Fibroblast of villous mesenchyme (primary cell): ENCODE results near the gene PSAPL1. TPM values are rescaled to one million over a fixed set of nuclear protein-coding genes. Genes with fewer than 3 reads are reported as not detected.

ENCODE experiments used
- DNase-seq: peaks from one replicate; pipeline ENCODE4 v3.0.0-alpha.2; 2010; ENCODE audit warnings: low read depth
- H3K4me3 ChIP-seq: 2 replicates; pipeline ENCODE4 v1.5.1; 2011; ENCODE audit warnings: low read depth, mild to moderate bottlenecking, low read length
- CTCF ChIP-seq: IDR thresholded peaks from 2 replicates; pipeline ENCODE4 v1.5.1; 2012; ENCODE audit warnings: low read depth, mild to moderate bottlenecking, low read length; ENCODE audit not compliant: insufficient read depth
- total RNA-seq: library from RNA; depleted of rRNA; stranded (reverse); fragments of >200 nt; gene quantifications from 2 replicates; pipeline ENCODE4 v1.2.3, GENCODE V29; 2012

The PSAPL1 gene
- total RNA-seq, 1 donor: not detected

- DNase-seq: no peak
- no peak for TF ChIP-seq CTCF
- no peak overlapping the region for H3K4me3 ChIP-seq
These were observed 5.7 kb downstream of the PSAPL1 start for GRCh38 chr4:7429069-7429416.

- TF ChIP-seq CTCF: no peak
- DNase-seq: no peak
- H3K4me3 ChIP-seq: no peak overlapping the region
These were observed 6.3 kb downstream of the PSAPL1 start for GRCh38 chr4:7428261-7429068.

GRCh38 chr4:7427831-7428260 is 6.9 kb downstream of the PSAPL1 start:
- no peak for DNase-seq
- H3K4me3 ChIP-seq: no peak overlapping the region
- TF ChIP-seq CTCF: no peak

- no peak overlapping the region for H3K4me3 ChIP-seq
- TF ChIP-seq CTCF: no peak
- no peak for DNase-seq
These were observed 7.4 kb downstream of the PSAPL1 start for GRCh38 chr4:7427361-7427760.

GRCh38 chr4:7426525-7427171 is 8.1 kb downstream of the PSAPL1 start:
- no peak for DNase-seq
- TF ChIP-seq CTCF: no peak
- no peak overlapping the region for H3K4me3 ChIP-seq

GRCh38 chr4:7425591-7426468 is 8.9 kb downstream of the PSAPL1 start:
- no peak overlapping the region for H3K4me3 ChIP-seq
- DNase-seq: no peak
- no peak for TF ChIP-seq CTCF
